ENCODE data around the gene TROAP.

The TROAP gene

GRCh38 chr12:49334681-49335080, 11.6 kb downstream of the TROAP start:
- H3K4me2 ChIP-seq (ENCODE audit: low read length), result no peak overlapping the region
- H3K4me3 ChIP-seq (ENCODE audit: low read length), result no peak overlapping the region
- no peaks in the 10 kb centered on the region for H4K20me1 ChIP-seq (ENCODE audit: control insufficient read depth, insufficient read depth, low read depth, low read length)
- no peak overlapping the region for H3K27ac ChIP-seq (ENCODE audit: low read depth, low read length)
- TF ChIP-seq, protein P1, sequence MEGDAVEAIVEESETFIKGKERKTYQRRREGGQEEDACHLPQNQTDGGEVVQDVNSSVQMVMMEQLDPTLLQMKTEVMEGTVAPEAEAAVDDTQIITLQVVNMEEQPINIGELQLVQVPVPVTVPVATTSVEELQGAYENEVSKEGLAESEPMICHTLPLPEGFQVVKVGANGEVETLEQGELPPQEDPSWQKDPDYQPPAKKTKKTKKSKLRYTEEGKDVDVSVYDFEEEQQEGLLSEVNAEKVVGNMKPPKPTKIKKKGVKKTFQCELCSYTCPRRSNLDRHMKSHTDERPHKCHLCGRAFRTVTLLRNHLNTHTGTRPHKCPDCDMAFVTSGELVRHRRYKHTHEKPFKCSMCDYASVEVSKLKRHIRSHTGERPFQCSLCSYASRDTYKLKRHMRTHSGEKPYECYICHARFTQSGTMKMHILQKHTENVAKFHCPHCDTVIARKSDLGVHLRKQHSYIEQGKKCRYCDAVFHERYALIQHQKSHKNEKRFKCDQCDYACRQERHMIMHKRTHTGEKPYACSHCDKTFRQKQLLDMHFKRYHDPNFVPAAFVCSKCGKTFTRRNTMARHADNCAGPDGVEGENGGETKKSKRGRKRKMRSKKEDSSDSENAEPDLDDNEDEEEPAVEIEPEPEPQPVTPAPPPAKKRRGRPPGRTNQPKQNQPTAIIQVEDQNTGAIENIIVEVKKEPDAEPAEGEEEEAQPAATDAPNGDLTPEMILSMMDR (IDR thresholded peaks at IDR 0.05; ENCODE audit: low read depth, low read length, poor library complexity, severe bottlenecking), result no peak
- TF ChIP-seq EZH2phosphoT487 (IDR thresholded peaks at IDR 0.05; ENCODE audit: borderline replicate concordance, low read length), result no peak
- no peaks in the 10 kb centered on the region for H3K9me2 ChIP-seq (replicated peaks; ENCODE audit: control insufficient read depth, low read length)
- H3K9me3 ChIP-seq (ENCODE audit: control insufficient read depth, insufficient read depth, low read length), result no peaks in the 10 kb centered on the region
- H3K27me3 ChIP-seq (ENCODE audit: control insufficient read depth, low read length), result peaks cover 29% of the 10 kb centered on the region
- no peaks in the 10 kb centered on the region for H3K79me2 ChIP-seq (ENCODE audit: control insufficient read depth, low read length)
- peaks cover 18% of the 10 kb centered on the region for H3K36me3 ChIP-seq (ENCODE audit: control insufficient read depth, low read length)
- peaks cover 2% of the 10 kb centered on the region for H3F3A ChIP-seq (ENCODE audit: control insufficient read depth, insufficient read depth)
- peaks cover 10% of the 10 kb centered on the region for H3K4me1 ChIP-seq (ENCODE audit: control insufficient read depth, low read length)

GRCh38 chr12:49335118-49335954, 12.3 kb downstream of the TROAP start:
- Histone ChIP-seq H3K4me3 (ENCODE audit: low read length) (no peak overlapping the region), H3K27ac (ENCODE audit: low read depth, low read length) (no peak overlapping the region), H3K27me3 (ENCODE audit: control insufficient read depth, low read length) (peaks cover 35% of the 10 kb centered on the region), H3K36me3 (ENCODE audit: control insufficient read depth, low read length) (peaks cover 11% of the 10 kb centered on the region), H3K79me2 (ENCODE audit: control insufficient read depth, low read length) (no peaks in the 10 kb centered on the region), H3F3A (ENCODE audit: control insufficient read depth, insufficient read depth) (peaks cover 2% of the 10 kb centered on the region), H3K4me1 (ENCODE audit: control insufficient read depth, low read length) (peaks cover 10% of the 10 kb centered on the region), H3K4me2 (ENCODE audit: low read length) (no peak overlapping the region), H3K9me3 (ENCODE audit: control insufficient read depth, insufficient read depth, low read length) (no peaks in the 10 kb centered on the region), H3K9me2 (replicated peaks; ENCODE audit: control insufficient read depth, low read length) (no peaks in the 10 kb centered on the region), H4K20me1 (ENCODE audit: control insufficient read depth, insufficient read depth, low read depth, low read length) (no peaks in the 10 kb centered on the region)
- TF ChIP-seq, protein P1 (IDR thresholded peaks at IDR 0.05; ENCODE audit: low read depth, low read length, poor library complexity, severe bottlenecking), result no peak
- TF ChIP-seq EZH2phosphoT487 (IDR thresholded peaks at IDR 0.05; ENCODE audit: borderline replicate concordance, low read length), result no peak

- Histone ChIP-seq H3F3A (ENCODE audit: control insufficient read depth, insufficient read depth) (peaks cover 8% of the 10 kb centered on the region), H3K4me3 (ENCODE audit: low read length) (no peak overlapping the region), H3K9me3 (ENCODE audit: control insufficient read depth, insufficient read depth, low read length) (no peaks in the 10 kb centered on the region), H3K27me3 (ENCODE audit: control insufficient read depth, low read length) (peaks cover 43% of the 10 kb centered on the region), H3K27ac (ENCODE audit: low read depth, low read length) (no peak overlapping the region), H3K36me3 (ENCODE audit: control insufficient read depth, low read length) (peaks cover 4% of the 10 kb centered on the region), H3K79me2 (ENCODE audit: control insufficient read depth, low read length) (no peaks in the 10 kb centered on the region), H3K4me1 (ENCODE audit: control insufficient read depth, low read length) (peaks cover 10% of the 10 kb centered on the region), H4K20me1 (ENCODE audit: control insufficient read depth, insufficient read depth, low read depth, low read length) (no peaks in the 10 kb centered on the region), H3K4me2 (ENCODE audit: low read length) (no peak overlapping the region; the same call in 1 of the 2 replicates), H3K9me2 (replicated peaks; ENCODE audit: control insufficient read depth, low read length) (no peaks in the 10 kb centered on the region)
- TF ChIP-seq, protein P1 (IDR thresholded peaks at IDR 0.05; ENCODE audit: low read depth, low read length, poor library complexity, severe bottlenecking), result no peak
- TF ChIP-seq EZH2phosphoT487 (IDR thresholded peaks at IDR 0.05; ENCODE audit: borderline replicate concordance, low read length), result no peak
Measured at GRCh38 chr12:49335955-49336644, 13.0 kb downstream of the TROAP start.

Data from DOHH2 (cell line).